Lower lobe of right lung (tissue), 2 donors: ENCODE data around the gene SNTG2. TPM values are rescaled to one million over a fixed set of nuclear protein-coding genes. Genes with fewer than 3 reads are reported as not detected.

Experiments
- ATAC-seq, 2 donors: fragments of 200-7000 bp; cut with Tn5 transposase; one replicate each; pipeline ENCODE4 v1.9.1; 2020 to 2022; ENCODE audit warnings: mild to moderate bottlenecking in 2 of 2, moderate library complexity in 2 of 2
- DNase-seq: peaks from one replicate; pipeline ENCODE4 v3.0.0-alpha.2; 2020
- H3K27ac ChIP-seq: fragments of 200-600 bp; one replicate; pipeline ENCODE4 v1.8.0; 2022
- H3K27me3 ChIP-seq: fragments of 200-600 bp; one replicate; pipeline ENCODE4 v1.8.0; 2022; ENCODE audit warnings: low read depth
- H3K36me3 ChIP-seq: fragments of 200-600 bp; one replicate; pipeline ENCODE4 v1.8.0; 2022; ENCODE audit warnings: mild to moderate bottlenecking
- H3K4me1 ChIP-seq: fragments of 200-600 bp; one replicate; pipeline ENCODE4 v1.8.0; 2022
- H3K4me3 ChIP-seq: fragments of 200-600 bp; one replicate; pipeline ENCODE4 v1.8.0; 2022; ENCODE audit warnings: mild to moderate bottlenecking
- H3K9me3 ChIP-seq: fragments of 200-600 bp; one replicate; pipeline ENCODE4 v1.8.0; 2022
- CTCF ChIP-seq: fragments of 200-600 bp; IDR thresholded peaks from one replicate; pipeline ENCODE4 v1.8.0; 2022; ENCODE audit warnings: antibody characterized with exemption, mild to moderate bottlenecking
- intact Hi-C: fragments of 100-400 bp; cut with DNase I; formaldehyde crosslinking; loops from one replicate; pipeline ENCODE4 v1.11.0; 2022
- total RNA-seq: library from RNA; stranded (reverse); fragmentation: NEBNext Ultra II Directional; extraction: Animal tissue kit (Norgen Biotek cat#: 25700); gene quantifications from one replicate; pipeline ENCODE4 v1.2.1, GENCODE V29; 2021
- donor health status: DM: no; HTN: yes; CAD: no; lungs with severe emphysema.

Gene SNTG2
- total RNA-seq, 1 donor from 2014 or later, result 1.4 TPM

- Histone ChIP-seq H3K9me3 (no peaks in the 10 kb centered on the region), H3K27ac (no peak overlapping the region), H3K27me3 (no peaks in the 10 kb centered on the region), H3K4me3 (no peak overlapping the region), H3K36me3 (no peaks in the 10 kb centered on the region), H3K4me1 (no peaks in the 10 kb centered on the region)
- TF ChIP-seq CTCF, result no peak
- intact Hi-C loops, result no loop called here
- DNase-seq (no peak), ATAC-seq (no peak)
These were observed 306.7 kb downstream of the SNTG2 start for GRCh38 chr2:1257334-1257733.

GRCh38 chr2:1259746-1260145, 309.1 kb downstream of the SNTG2 start:
- ATAC-seq (no peak), DNase-seq (no peak)
- no peaks in the 10 kb centered on the region for H3K27me3 ChIP-seq
- no peaks in the 10 kb centered on the region for H3K4me1 ChIP-seq
- intact Hi-C loops, result no loop called here
- H3K4me3 ChIP-seq, result no peak overlapping the region
- no peaks in the 10 kb centered on the region for H3K9me3 ChIP-seq
- TF ChIP-seq CTCF, result no peak
- H3K36me3 ChIP-seq, result no peaks in the 10 kb centered on the region
- H3K27ac ChIP-seq, result no peak overlapping the region

GRCh38 chr2:1262609-1263008, 312.0 kb downstream of the SNTG2 start:
- intact Hi-C loops, result no loop called here
- H3K9me3 ChIP-seq, result no peaks in the 10 kb centered on the region
- H3K27me3 ChIP-seq, result no peaks in the 10 kb centered on the region
- H3K4me1 ChIP-seq, result no peaks in the 10 kb centered on the region
- H3K36me3 ChIP-seq, result no peaks in the 10 kb centered on the region
- no peak overlapping the region for H3K4me3 ChIP-seq
- no peak for TF ChIP-seq CTCF
- H3K27ac ChIP-seq, result no peak overlapping the region
- DNase-seq, result no peak
- ATAC-seq, result no peak

- intact Hi-C loops, result no loop called here
- Histone ChIP-seq H3K36me3 (no peaks in the 10 kb centered on the region), H3K27me3 (no peaks in the 10 kb centered on the region), H3K9me3 (no peaks in the 10 kb centered on the region), H3K4me1 (no peaks in the 10 kb centered on the region), H3K4me3 (no peak overlapping the region), H3K27ac (no peak overlapping the region)
- no peak for DNase-seq
- no peak for ATAC-seq
- no peak for TF ChIP-seq CTCF
These were observed 314.8 kb downstream of the SNTG2 start for GRCh38 chr2:1265454-1265853.

GRCh38 chr2:1266351-1266750, 315.7 kb downstream of the SNTG2 start:
- no peak for TF ChIP-seq CTCF
- Histone ChIP-seq H3K4me1 (no peaks in the 10 kb centered on the region), H3K9me3 (no peaks in the 10 kb centered on the region), H3K27ac (no peak overlapping the region), H3K36me3 (no peaks in the 10 kb centered on the region), H3K27me3 (no peaks in the 10 kb centered on the region), H3K4me3 (no peak overlapping the region)
- DNase-seq (no peak), ATAC-seq (no peak)
- intact Hi-C loops, result no loop called here

GRCh38 chr2:1268034-1268433, 317.4 kb downstream of the SNTG2 start:
- DNase-seq (no peak), ATAC-seq (no peak)
- Histone ChIP-seq H3K9me3 (no peaks in the 10 kb centered on the region), H3K27me3 (no peaks in the 10 kb centered on the region), H3K4me1 (no peaks in the 10 kb centered on the region), H3K27ac (no peak overlapping the region), H3K4me3 (no peak overlapping the region), H3K36me3 (no peaks in the 10 kb centered on the region)
- intact Hi-C loops, result no loop called here
- no peak for TF ChIP-seq CTCF
